ENCODE results near the gene SLC12A7. TPM values are rescaled to one million over a fixed set of nuclear protein-coding genes. Genes with fewer than 3 reads are reported as not detected.

SLC12A7 gene
- total RNA-seq, 1 donor = 3.4 TPM

DNA sequence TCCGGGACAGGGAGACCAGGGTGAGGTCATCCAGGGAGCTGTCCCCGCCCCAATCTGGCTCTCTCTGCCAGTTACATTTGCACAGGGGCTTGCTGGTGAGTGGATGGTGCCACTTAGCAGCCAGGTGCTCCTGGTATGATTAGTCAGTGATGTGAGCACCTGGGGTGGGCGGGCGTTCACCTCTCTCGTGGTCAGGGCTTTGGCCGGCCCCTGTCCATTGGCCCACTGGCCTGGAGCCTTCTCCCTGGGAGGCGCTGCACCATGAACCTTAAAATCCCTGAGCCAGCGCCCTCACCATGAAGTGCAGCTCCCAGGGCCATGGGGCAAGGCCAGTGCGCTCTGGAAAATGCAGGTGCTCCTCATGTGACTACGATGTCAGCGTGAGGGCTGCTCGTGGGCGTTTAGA, 101.2 kb downstream of the SLC12A7 start:
- peak overlapping the region; percentile 57 for H3K4me3 ChIP-seq (ENCODE audit: low read depth, low read length)
- no peak for DNase-seq (ENCODE audit: low read depth)
- no peak for TF ChIP-seq CTCF (IDR thresholded peaks at IDR 0.05; ENCODE audit: insufficient read depth, low read length)

DNA sequence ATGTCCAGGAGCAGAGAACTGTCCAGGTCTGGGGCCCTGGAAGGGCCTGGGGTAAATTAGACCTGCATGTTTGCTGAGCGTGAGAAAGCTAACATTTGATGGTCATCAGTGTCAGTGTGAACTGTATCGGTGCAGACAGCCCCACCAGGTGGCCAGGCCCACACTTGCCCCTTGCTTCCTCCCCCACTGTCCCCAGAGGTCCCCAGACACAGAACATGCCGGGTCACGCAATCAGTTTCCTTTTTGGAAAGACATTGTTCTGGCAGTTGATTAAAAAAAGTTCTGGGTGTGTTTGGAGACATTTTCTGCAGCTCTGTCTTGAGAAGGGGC, 101.7 kb downstream of the SLC12A7 start:
- DNase-seq (ENCODE audit: low read depth) = no peak
- peak; percentile 17 for TF ChIP-seq CTCF (IDR thresholded peaks at IDR 0.05; ENCODE audit: insufficient read depth, low read length)
- peak overlapping the region; percentile 57 for H3K4me3 ChIP-seq (ENCODE audit: low read depth, low read length)

DNA sequence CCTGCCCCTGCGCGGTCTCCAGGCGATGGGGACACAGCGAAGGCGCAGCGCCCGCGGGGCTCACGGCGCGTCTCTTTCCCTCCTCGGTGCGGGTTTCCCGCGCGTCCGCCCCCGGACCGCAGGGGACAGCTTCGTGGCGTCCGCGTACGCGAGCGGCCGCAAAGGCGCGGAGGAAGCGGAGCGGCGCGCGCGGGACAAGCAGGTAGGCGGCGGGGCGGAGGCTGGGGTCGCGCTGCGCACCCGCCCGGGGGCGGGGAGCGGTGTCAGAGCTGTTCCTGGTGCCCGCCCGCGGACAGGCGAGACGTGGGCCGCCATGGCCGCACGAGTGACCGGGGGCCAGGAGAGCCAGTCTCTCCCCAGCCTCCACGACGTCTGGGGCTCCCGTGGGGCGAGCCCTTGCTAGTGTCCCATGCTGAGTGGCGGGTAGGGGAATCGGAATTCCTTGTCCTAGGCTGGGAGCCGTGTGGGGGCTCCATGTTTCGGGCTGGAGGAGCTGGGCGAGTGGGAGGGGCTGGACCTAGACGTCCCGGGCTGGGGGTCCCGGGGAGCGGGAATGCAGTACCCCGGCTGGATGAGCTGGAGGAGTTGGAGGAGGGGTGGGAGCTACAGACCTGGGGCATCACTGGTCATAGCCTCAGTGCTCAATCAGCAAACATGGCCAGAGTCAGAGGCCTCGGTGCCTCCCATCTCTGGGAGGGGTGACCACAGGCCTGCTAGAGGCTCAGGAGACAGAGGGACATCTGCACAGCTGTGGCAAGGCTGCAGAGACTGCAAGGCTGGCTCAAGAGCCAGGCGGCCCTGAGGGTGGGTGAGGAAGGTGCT, 102.3 kb downstream of the SLC12A7 start:
- TF ChIP-seq CTCF (IDR thresholded peaks at IDR 0.05; ENCODE audit: insufficient read depth, low read length) = no peak
- no peak for DNase-seq (ENCODE audit: low read depth)
- peak overlapping the region; percentile 57 for H3K4me3 ChIP-seq (ENCODE audit: low read depth, low read length)

- peak; percentile 38 for TF ChIP-seq CTCF (IDR thresholded peaks at IDR 0.05; ENCODE audit: insufficient read depth, low read length)
- no peak for DNase-seq (ENCODE audit: low read depth)
- H3K4me3 ChIP-seq (ENCODE audit: low read depth, low read length) = peak within 1 kb of the TSS; percentile 57
Measured at GRCh38 chr5:1008451-1009358, 103.2 kb downstream of the SLC12A7 start, which contains the start of gene NKD2. TSS of gene NKD2 (plus strand) at chr5:1008802. CDS start at chr5:1009058, 256 bp downstream.

DNA sequence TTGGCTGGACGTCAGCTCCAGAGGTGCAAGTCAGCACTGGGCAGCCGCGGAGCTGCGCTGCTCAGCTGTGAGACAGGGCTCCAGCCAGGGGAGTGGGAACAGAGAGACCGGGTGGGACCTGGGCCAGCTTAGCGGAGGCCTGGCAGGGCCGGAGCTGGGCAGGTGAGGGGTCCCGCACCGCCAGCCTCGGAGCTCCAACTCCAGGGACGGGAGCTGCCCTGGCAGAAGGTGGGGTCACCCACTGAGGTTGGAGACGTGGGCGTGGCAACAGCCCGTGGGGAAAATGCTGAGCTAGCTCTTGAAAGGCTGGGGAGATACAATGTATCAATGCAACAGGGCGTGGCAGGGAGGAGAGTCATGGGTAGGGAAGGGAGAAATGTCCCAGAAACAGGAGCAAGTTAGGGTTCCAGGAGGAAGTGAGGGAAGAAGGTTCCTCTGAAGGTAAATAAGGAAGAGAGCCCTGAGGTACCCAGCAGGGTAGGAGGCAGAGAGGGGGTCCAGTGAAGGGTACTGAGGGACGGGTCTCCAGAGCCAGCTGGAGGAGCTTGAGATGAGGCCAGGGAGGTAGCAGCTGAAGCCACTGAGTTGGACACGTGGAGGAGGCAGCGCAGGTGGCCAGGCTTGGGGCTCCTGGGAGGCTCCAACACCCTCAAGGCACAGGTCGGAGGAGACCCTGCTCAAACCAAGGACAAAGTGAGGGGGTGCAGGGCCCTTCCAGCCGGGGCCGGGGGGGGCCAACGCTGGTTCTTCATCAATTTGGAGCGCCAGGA, 104.0 kb downstream of the SLC12A7 start:
- TF ChIP-seq CTCF (IDR thresholded peaks at IDR 0.05; ENCODE audit: insufficient read depth, low read length) = no peak
- no peak for DNase-seq (ENCODE audit: low read depth)
- H3K4me3 ChIP-seq (ENCODE audit: low read depth, low read length) = no peak overlapping the region

DNA sequence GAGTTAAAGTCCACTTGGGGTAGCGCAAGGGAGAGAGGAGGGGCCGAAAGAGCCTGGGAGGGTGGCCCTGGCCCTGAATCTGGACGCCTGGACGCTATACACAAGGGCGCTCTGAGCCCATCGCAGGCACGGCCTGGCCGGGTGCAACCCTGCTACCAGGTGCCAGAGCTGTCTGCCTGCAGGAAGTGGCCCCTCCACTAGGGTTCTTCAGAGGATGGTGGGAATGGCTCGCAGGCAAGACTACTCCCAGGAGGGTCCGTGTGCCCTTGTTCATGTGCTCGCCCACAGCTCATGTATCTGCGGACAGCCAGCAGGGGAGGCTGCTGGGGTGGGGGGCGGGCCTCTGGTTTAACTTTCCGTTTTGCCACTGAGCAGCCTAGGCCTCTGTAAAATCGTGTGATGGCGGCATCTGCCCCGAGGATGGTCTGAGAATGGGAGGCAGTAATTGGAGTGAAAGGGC, 104.6 kb downstream of the SLC12A7 start:
- no peak for TF ChIP-seq CTCF (IDR thresholded peaks at IDR 0.05; ENCODE audit: insufficient read depth, low read length)
- DNase-seq (ENCODE audit: low read depth) = no peak
- H3K4me3 ChIP-seq (ENCODE audit: low read depth, low read length) = no peak overlapping the region

Data from fibroblast of the aortic adventitia (primary cell).